ENCODE data around the gene CHKA. TPM values are rescaled to one million over a fixed set of nuclear protein-coding genes. Genes with fewer than 3 reads are reported as not detected.

Gene CHKA
- total RNA-seq, 6 experiments from 2014 or later: 6.8 to 9.2 (median 7.8) TPM

DNA sequence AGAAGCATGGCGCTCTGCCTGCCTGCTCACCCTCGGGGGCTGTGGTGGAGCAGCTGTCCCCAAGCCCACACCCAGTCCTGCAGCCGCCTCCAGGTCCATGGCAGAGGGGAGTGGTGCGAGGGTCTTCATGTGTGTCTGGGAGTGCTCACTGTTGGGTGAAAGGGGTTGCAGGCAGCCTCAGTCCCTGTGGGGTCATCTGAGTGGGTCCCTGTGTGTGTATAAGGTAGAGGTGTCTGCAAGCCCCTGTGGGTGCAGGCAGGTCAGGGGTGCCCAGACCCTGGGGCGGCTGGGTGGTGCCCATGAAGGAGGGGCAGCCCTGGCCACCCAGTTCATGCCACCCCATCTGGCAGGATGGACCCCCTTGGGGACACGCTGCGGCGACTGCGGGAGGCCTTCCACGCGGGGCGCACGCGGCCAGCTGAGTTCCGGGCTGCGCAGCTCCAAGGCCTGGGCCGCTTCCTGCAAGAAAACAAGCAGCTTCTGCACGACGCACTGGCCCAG, 106.2 kb downstream of the CHKA start:
- TF ChIP-seq, protein P1, sequence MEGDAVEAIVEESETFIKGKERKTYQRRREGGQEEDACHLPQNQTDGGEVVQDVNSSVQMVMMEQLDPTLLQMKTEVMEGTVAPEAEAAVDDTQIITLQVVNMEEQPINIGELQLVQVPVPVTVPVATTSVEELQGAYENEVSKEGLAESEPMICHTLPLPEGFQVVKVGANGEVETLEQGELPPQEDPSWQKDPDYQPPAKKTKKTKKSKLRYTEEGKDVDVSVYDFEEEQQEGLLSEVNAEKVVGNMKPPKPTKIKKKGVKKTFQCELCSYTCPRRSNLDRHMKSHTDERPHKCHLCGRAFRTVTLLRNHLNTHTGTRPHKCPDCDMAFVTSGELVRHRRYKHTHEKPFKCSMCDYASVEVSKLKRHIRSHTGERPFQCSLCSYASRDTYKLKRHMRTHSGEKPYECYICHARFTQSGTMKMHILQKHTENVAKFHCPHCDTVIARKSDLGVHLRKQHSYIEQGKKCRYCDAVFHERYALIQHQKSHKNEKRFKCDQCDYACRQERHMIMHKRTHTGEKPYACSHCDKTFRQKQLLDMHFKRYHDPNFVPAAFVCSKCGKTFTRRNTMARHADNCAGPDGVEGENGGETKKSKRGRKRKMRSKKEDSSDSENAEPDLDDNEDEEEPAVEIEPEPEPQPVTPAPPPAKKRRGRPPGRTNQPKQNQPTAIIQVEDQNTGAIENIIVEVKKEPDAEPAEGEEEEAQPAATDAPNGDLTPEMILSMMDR (IDR thresholded peaks at IDR 0.05): no peak
- peak overlapping the region; percentile 97 for H3K27ac Mint-ChIP-seq
- DNase-seq: no peak
- peaks cover 5% of the 10 kb centered on the region for H3K36me3 Mint-ChIP-seq (ENCODE audit: low read depth)
- no peaks in the 10 kb centered on the region for H3K9me3 Mint-ChIP-seq
- H3K27me3 Mint-ChIP-seq (ENCODE audit: insufficient read depth): peaks cover 20% of the 10 kb centered on the region
- peak overlapping the region; percentile 78; the same call in 1 of the 2 replicates for H3K4me3 Mint-ChIP-seq
- H3K4me1 Mint-ChIP-seq (ENCODE audit: low read depth): peaks cover 68% of the 10 kb centered on the region

DNA sequence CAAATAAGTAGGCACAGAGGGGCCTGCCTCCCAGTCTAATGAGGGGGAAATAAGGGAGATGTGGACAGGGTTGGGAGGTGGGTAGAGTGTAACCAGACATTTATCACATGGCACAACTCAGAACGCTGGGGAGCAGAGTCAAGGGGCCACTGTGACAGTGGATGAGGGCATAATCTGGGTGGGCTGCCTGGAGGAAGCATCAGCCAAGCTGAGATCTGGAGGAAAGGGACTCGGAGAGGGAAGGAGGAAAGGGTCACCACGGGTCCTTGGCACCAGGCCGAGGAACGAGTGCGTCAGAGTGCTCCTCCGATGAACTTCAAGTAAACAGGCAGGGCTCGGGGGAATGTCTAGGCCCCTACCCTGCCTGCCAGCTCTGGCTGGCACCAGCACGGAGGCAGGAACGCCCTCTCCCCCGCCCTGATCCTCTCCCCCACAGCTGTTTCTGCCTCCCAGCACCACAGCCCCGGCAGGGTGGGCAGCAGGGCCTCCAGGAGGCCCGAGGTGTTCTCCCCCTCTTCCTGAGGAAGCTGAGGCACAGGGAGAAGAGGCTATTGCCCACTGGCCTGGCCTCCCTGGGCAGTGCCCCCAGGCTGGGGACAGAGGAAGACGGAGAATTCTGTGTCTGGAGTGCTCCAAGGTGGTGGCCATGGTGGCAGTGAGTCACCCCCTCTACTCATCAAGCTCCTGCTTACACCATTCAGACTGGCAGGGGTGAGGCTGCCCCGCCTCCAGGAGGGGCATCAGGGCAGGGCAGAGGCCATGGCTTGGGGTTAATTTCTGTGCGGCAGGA, 106.8 kb downstream of the CHKA start:
- DNase-seq: peak; percentile 53
- H3K4me1 Mint-ChIP-seq (ENCODE audit: low read depth): peaks cover 71% of the 10 kb centered on the region
- peaks cover 5% of the 10 kb centered on the region for H3K36me3 Mint-ChIP-seq (ENCODE audit: low read depth)
- H3K27ac Mint-ChIP-seq: peak overlapping the region; percentile 97
- H3K9me3 Mint-ChIP-seq: no peaks in the 10 kb centered on the region
- TF ChIP-seq, protein P1 (IDR thresholded peaks at IDR 0.05): no peak
- peak overlapping the region; percentile 78 for H3K4me3 Mint-ChIP-seq
- peaks cover 16% of the 10 kb centered on the region for H3K27me3 Mint-ChIP-seq (ENCODE audit: insufficient read depth)

DNA sequence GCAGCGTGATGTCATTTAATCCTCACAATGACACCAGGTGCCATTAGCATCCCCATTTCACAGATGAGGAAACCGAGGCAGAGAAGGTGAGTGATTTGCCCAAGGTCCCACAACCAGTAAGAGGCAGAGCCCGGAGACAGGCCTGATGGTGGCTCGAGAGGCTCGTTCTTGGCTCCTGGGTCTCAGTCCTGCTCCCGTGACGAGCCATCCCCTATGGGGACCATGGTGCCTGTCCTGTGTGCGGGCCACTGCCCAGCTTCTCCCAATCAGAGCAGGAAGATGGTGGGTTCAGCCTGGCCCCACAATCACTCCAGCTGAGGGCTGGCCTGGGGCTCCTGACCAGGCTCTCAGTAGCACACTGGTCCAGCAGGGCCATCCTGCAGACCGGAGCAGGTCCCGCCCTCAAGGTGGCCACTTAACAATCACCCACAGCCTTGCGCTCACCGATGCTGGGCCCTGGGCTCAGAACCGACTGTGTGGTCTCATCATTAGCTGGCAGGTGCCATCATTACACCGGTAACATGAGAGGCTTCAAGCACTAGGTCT, 107.5 kb downstream of the CHKA start:
- Mint-ChIP-seq H3K27ac (peak overlapping the region; percentile 97), H3K4me1 (ENCODE audit: low read depth) (peaks cover 77% of the 10 kb centered on the region), H3K4me3 (peak overlapping the region; percentile 78), H3K27me3 (ENCODE audit: insufficient read depth) (peaks cover 12% of the 10 kb centered on the region), H3K36me3 (ENCODE audit: low read depth) (peaks cover 5% of the 10 kb centered on the region), H3K9me3 (no peaks in the 10 kb centered on the region)
- TF ChIP-seq, protein P1 (IDR thresholded peaks at IDR 0.05): no peak
- DNase-seq: no peak

DNA sequence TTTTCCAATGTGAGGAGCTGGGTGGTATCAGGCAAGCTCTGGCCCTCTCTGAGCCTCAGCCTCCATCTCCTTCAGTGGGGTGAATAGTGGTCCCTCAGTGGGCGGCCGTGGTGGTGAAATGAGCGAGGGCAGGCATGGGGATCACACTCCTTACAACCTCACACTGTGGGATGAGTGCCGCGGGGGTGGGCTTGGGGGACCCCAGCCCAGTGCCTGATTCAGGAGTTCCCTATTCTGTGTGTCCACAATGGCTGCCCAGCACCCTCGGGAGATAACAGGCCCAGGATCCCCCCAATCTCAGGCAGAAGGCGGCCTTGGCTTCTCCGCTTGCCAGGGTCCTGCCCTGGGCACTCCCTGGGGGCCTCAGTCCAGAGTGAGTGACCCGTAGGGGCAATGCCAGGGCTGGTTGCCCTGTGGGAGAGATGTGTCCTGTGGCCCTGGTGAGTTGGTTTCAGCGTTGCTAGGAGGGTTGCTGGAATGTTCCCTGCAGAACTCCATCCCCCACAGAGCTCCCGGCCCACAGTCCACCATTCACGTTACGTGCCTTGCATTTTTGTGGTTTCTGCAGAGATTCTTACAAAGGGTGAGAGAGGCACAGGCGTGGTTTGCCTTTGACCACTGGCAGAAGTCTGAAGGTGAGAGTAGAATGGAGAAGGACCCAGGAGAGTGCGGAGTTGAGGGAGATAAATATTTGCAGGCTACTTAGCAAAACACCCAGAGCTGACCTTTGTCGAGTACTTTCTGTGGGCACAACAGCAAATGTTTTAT, 108.2 kb downstream of the CHKA start:
- TF ChIP-seq, protein P1 (IDR thresholded peaks at IDR 0.05): no peak
- Mint-ChIP-seq H3K27me3 (ENCODE audit: insufficient read depth) (peaks cover 10% of the 10 kb centered on the region), H3K4me3 (peak overlapping the region; percentile 78), H3K9me3 (no peaks in the 10 kb centered on the region), H3K4me1 (ENCODE audit: low read depth) (peaks cover 74% of the 10 kb centered on the region), H3K36me3 (ENCODE audit: low read depth) (peaks cover 5% of the 10 kb centered on the region), H3K27ac (peak overlapping the region; percentile 97)
- peak; percentile 97 for DNase-seq

DNA sequence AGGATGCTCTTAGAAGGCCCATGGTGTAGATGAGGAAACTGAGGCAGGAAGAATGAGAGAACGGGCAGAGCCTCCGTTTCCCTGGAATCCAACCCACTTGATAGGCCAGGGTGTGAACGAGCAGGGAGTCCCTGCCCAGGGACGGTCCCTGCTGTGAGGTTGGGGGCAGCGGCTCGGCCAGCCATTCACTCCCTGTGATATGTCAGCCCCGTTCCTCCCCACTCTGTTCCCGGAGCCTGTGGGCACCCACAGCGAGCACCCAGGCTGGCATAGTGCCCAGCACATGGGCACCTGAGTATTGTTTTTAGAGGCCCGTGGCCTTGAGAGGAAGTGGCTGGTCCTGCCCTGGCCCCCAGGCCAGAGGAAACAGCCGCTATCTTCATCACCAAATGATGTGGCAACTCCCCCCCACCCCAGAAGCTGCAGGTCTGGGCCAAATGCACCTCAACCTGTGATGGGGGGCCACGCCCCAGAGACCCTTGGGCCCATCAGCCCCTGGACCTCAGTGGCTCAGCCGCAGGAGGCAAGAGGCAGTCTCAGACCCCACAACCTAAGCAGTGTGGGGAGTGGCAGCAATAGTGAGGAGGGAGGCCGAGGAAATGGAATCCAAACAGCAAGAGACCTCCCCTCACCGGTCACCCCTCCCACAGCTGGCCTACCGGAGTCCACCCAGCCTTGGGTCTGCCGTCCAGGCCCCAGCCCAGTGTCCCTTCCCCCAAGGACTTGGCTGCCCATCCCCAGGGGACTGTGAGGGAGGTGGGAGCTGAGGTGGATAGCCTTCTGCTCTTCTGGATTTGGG, 108.9 kb downstream of the CHKA start:
- Mint-ChIP-seq H3K27ac (peak overlapping the region; percentile 97), H3K4me3 (peak overlapping the region; percentile 91), H3K27me3 (ENCODE audit: insufficient read depth) (peaks cover 5% of the 10 kb centered on the region), H3K9me3 (no peaks in the 10 kb centered on the region), H3K36me3 (ENCODE audit: low read depth) (peaks cover 5% of the 10 kb centered on the region), H3K4me1 (ENCODE audit: low read depth) (peaks cover 71% of the 10 kb centered on the region)
- DNase-seq: no peak
- TF ChIP-seq, protein P1 (IDR thresholded peaks at IDR 0.05): no peak

Data from HFFc6 (cell line).